HG03135 (cell line): Measurements from ENCODE around the gene HDAC11.
"Not testable (repeated sequence)": the region's sequence is repeated elsewhere in the genome, so short reads cannot be mapped to it uniquely, and the experiment has no call there.

Source experiments
- ATAC-seq: cut with Tn5 transposase; IDR thresholded peaks from one replicate; pipeline ENCODE4 v1.9.1; 2021; ENCODE audit warnings: mild to moderate bottlenecking, moderate library complexity; ENCODE audit not compliant: unreplicated experiment

Gene HDAC11

GRCh38 chr3:13479582-13480339, at the start of gene HDAC11:
HDAC11 (plus strand) TSS chr3:13480306; CDS start chr3:13480348, 42 bp downstream.
- ATAC-seq: peak; percentile 98

DNA sequence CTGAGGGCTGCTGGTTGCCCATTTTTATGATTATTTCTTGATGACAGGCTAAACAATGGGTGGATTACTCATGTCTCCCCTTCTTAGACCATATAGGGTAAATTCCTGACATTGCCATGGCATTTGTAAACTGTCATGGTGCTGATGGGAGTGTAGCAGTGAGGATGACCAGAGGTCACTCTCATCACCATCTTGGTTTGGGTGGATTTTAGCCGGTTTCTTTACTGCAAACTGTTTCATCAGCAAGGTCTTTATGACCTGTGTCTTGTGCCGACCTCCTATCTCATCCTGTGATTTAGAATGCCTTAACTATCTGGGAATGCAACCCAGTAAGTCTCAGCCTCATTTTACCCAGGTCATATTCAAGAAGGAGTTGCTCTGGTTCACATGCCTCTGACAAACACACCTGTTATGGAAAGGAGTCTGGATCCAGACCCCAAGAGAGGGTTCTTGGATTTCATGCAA, 49.7 kb upstream of the HDAC11 start:
- not testable (repeated sequence) for ATAC-seq

- ATAC-seq: no peak
Measured at GRCh38 chr3:13432093-13432492, 48.0 kb upstream of the HDAC11 start.

- no peak for ATAC-seq
Measured at GRCh38 chr3:13433912-13434311, 46.2 kb upstream of the HDAC11 start.

GRCh38 chr3:13436213-13436612, 43.9 kb upstream of the HDAC11 start:
- ATAC-seq: not testable (repeated sequence)

DNA sequence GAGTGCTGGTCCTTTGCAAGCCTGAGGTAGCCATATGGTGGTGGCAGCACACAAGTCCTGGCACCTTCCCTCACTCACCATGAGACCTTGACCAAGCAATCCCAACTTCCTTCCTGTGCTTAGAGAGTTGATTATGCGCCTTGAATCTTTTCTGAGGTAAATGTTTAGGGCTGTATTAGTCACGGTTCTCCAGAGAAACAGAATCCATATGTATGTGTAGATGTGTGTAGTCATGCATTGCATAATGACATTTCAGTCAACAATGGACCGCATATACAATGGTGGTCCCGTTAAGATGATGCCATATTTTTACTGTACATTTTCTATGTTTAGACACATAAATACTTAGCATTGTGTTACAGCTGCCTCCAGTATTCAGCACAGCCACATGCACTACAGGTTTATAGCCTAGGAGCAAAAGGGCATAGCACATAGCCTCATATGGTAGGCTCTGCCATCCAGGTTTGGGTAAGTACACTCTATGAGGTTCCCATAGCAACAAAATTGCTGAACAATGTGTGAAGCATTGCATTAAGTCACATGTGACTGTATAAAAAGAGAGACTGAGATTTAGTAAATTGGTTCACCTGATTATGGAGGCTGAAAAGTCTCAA, 39.8 kb upstream of the HDAC11 start:
- no peak for ATAC-seq

DNA sequence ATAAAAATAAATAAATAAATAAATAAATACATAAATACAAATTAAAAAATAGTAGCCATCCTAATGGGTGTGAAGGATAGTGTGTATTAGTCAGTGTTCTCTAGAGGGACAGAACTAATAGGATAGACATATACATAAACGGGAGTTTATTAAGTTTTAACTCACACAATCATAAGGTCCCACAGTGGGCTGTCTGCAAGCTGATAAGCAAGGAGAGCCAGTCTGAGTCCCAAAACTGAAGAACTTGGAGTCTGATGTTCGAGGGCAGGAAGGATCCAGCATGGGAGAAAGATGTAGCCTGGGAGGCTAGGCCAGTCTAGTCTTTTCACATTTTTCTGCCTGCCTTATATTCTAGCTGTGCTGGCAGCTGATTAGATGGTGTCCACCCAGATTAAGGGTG, 37.2 kb upstream of the HDAC11 start:
- not testable (repeated sequence) for ATAC-seq

DNA sequence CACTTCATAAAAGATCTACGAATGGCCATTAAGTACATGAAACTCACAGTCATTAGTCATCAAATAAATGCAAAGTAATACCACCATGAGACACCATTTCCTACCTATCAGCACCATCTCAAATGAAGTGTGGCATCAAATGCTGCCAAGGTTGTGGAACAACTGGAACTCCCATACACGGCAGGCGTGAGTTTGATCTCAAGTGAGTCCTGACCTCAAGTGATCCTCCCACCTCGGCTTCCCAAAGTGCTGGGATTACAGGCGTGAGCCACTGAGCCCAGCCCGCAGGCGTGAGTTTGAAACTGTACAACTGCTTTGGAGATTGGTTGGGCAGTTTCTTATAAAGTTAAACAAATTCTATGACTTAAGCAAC, 28.8 kb upstream of the HDAC11 start:
- peak; percentile 8 for ATAC-seq

DNA sequence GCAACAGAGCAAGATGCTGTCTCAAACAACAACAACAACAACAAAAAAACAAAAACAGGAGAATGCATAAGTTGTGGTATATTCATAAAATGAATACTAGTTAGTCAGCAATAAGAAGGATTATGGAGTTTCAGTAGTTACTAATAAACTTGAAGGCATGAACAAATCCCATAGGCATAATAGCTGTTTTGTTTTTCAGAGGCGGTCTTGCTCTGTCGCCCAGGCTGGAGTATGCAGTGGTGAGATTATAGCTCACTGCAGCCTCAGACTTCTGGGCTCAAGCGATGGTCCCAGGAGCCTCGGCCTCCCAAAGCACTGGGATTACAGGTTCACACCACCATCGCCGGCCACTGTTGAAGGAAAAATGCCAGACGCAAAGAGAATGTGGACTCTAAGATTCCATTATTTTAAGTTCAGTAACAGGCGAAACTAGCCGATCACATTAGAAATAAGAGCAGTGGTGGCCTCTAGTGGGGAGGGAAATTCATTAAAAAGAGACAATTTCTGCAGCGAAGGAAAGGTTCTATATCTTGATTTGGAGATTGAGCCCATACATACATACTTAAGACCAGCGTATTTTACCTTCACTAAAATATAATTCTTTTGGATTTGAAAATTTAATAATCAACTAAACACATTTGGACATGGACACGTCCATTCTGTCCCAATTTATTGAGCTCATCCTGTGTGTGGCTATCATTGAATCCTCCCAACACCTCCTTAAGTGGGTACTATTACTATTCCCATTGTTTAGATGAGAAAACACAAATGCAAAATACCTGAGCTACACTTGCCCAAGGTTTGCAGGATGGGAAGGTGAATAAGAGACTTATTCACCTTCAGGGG, 27.4 kb upstream of the HDAC11 start:
- ATAC-seq: peak; percentile 32

DNA sequence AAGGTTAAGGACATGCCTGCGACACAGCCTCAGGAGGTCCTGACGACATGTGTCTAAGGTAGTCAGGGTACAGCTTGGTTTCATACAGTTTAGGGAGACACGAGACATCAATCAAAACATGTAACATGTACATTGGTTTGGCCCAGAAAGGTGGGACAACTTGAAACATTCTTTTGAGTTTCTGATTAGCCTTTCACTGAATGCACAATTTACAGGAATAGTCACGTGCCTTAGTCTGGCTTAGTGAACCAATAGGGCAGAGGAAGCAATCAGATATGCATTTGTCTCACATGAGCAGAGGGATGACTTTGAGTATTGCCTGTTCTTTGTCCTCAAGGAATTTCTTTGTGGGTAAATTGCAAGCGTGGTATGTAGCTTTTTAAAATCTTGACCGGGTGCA, 24.5 kb upstream of the HDAC11 start:
- no peak for ATAC-seq

DNA sequence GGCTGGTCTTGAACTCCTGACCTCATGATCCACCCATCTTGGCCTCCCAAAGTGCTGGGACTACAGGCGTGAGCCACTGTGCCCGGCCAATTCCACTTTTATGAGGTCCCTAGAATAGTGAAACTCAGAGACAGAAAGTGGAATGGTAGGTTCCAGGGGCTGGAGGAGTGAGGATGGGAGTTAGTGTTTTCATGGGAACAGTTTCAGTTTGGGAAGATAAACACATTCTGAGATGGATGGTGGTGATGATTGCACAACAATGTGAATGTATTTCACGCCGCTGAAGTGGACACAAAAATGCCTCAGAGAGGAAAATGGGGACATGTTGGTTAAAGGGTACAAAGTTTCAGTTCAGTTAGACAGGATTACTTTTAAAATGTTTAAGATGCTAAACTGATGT, 22.5 kb upstream of the HDAC11 start:
- ATAC-seq: no peak

GRCh38 chr3:13459605-13460340, 20.3 kb upstream of the HDAC11 start:
- no peak for ATAC-seq

GRCh38 chr3:13460341-13460736, 19.8 kb upstream of the HDAC11 start:
- ATAC-seq: no peak

- no peak for ATAC-seq
Measured at GRCh38 chr3:13461169-13462124, 18.7 kb upstream of the HDAC11 start.

GRCh38 chr3:13462125-13462629, 17.9 kb upstream of the HDAC11 start:
- ATAC-seq: no peak

DNA sequence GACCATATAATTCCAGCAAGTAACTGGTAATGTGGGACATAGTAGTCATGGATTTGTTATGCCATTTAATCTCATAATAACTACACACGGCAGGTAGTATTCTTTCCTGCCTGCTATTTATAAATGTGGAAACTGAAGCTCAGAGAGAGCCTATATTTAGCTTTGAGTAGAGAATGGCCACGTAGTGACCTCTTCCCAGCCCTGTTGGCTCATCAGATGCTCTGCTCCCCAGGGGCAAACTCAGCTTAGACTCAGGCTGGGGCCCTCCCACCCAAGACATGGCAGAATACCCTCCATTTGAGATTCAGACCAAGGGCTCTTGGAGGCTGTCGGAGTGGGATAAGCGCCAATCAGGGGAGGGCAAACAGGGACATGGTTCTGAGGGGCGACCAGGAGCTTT, 17.3 kb upstream of the HDAC11 start:
- ATAC-seq: no peak

- no peak for ATAC-seq
Measured at GRCh38 chr3:13463618-13464400, 16.3 kb upstream of the HDAC11 start.

- no peak for ATAC-seq
Measured at GRCh38 chr3:13465236-13465873, 14.8 kb upstream of the HDAC11 start.
